Keratinocyte (primary cell): Measurements from ENCODE around the gene OBSL1.

Source experiments
- CTCF ChIP-seq, 3 experiments: IDR thresholded peaks in 1 of 3; conservative IDR thresholded peaks in 1 of 3; optimal IDR thresholded peaks in 1 of 3; 2 replicates in 2 of 3; 3 replicates in 1 of 3; pipeline versions ENCODE3 to v1.5.1; 2011; ENCODE audit warnings: low read length in 3 of 3, mild to moderate bottlenecking in 3 of 3, moderate library complexity in 2 of 3, control low read depth in 1 of 3, inconsistent platforms in 1 of 3; ENCODE audit not compliant: insufficient read depth in 2 of 3; ENCODE audit errors: extremely low read depth in 1 of 3
- EZH2 ChIP-seq: IDR thresholded peaks from one replicate; pipeline ENCODE4 v1.6.1; 2012; ENCODE audit warnings: inconsistent platforms, mild to moderate bottlenecking, low read length, moderate library complexity

GRCh38 chr2:219562049-219563020 lies 9.0 kb downstream of the OBSL1 start:
- TF ChIP-seq CTCF (optimal IDR thresholded peaks at IDR 0.05 in 1 of 3, IDR thresholded peaks at IDR 0.05 in 1 of 3, conservative IDR thresholded peaks at IDR 0.05 in 1 of 3; ENCODE audit: extremely low read depth in 1 of 3, insufficient read depth in 2 of 3, low read length in 3 of 3) (no peak), EZH2 (no peak)
